Kidney epithelial cell (primary cell): Measurements from ENCODE around the gene TFCP2. TPM values are rescaled to one million over a fixed set of nuclear protein-coding genes. Genes with fewer than 3 reads are reported as not detected.

Experiments used
- DNase-seq: peaks from one replicate; pipeline ENCODE4 v3.0.0-alpha.2; 2010; ENCODE audit warnings: low read depth
- H3K27me3 ChIP-seq: 2 replicates; pipeline ENCODE4 v1.6.0; 2011; ENCODE audit warnings: low read length; ENCODE audit not compliant: control insufficient read depth, insufficient read depth
- H3K36me3 ChIP-seq: 2 replicates; pipeline ENCODE4 v1.5.1; 2011; ENCODE audit warnings: low read length; ENCODE audit not compliant: control insufficient read depth, insufficient read depth
- H3K4me3 ChIP-seq: 2 replicates; pipeline ENCODE4 v1.5.1; 2011; ENCODE audit warnings: low read depth, mild to moderate bottlenecking, control low read depth, low read length
- CTCF ChIP-seq: IDR thresholded peaks from 2 replicates; pipeline ENCODE4 v1.5.1; 2011; ENCODE audit warnings: mild to moderate bottlenecking, moderate library complexity, low read length, control low read depth, inconsistent platforms; ENCODE audit not compliant: insufficient read depth, poor library complexity, severe bottlenecking
- total RNA-seq: library from RNA; depleted of rRNA; stranded (reverse); fragments of >200 nt; gene quantifications from 2 replicates; pipeline ENCODE4 v1.2.3, GENCODE V29; 2015

Gene TFCP2
- total RNA-seq, 1 donor from 2014 or later: 19.1 TPM

- Histone ChIP-seq H3K36me3 (no peaks in the 10 kb centered on the region), H3K27me3 (no peaks in the 10 kb centered on the region), H3K4me3 (no peak overlapping the region)
- TF ChIP-seq CTCF: no peak
- no peak for DNase-seq
Observed at GRCh38 chr12:51174501-51174900, 1.6 kb upstream of the TFCP2 start.

- TF ChIP-seq CTCF: no peak
- Histone ChIP-seq H3K27me3 (no peaks in the 10 kb centered on the region), H3K4me3 (peak overlapping the region; percentile 65), H3K36me3 (no peaks in the 10 kb centered on the region)
- no peak for DNase-seq
Observed at GRCh38 chr12:51171884-51172514, 936 bp downstream of the TFCP2 start.

GRCh38 chr12:51163795-51164194 lies 9.1 kb downstream of the TFCP2 start:
- no peak for DNase-seq
- no peaks in the 10 kb centered on the region for H3K27me3 ChIP-seq
- H3K4me3 ChIP-seq: no peak overlapping the region
- TF ChIP-seq CTCF: no peak
- no peaks in the 10 kb centered on the region for H3K36me3 ChIP-seq

GRCh38 chr12:51162217-51162616 lies 10.7 kb downstream of the TFCP2 start:
- DNase-seq: no peak
- TF ChIP-seq CTCF: no peak
- H3K36me3 ChIP-seq: no peaks in the 10 kb centered on the region
- no peaks in the 10 kb centered on the region for H3K27me3 ChIP-seq
- H3K4me3 ChIP-seq: no peak overlapping the region

- H3K36me3 ChIP-seq: no peaks in the 10 kb centered on the region
- no peaks in the 10 kb centered on the region for H3K27me3 ChIP-seq
- H3K4me3 ChIP-seq: no peak overlapping the region
- DNase-seq: no peak
- no peak for TF ChIP-seq CTCF
Observed at GRCh38 chr12:51160814-51161459, 12.0 kb downstream of the TFCP2 start.
